GM12872 (cell line): ENCODE data around the gene CD1E.

Experiments
- CTCF ChIP-seq: IDR thresholded peaks from 3 replicates; pipeline ENCODE4 v1.5.1; 2011; ENCODE audit warnings: low read depth, mild to moderate bottlenecking, low read length, moderate library complexity; ENCODE audit not compliant: insufficient read depth

The CD1E gene

DNA sequence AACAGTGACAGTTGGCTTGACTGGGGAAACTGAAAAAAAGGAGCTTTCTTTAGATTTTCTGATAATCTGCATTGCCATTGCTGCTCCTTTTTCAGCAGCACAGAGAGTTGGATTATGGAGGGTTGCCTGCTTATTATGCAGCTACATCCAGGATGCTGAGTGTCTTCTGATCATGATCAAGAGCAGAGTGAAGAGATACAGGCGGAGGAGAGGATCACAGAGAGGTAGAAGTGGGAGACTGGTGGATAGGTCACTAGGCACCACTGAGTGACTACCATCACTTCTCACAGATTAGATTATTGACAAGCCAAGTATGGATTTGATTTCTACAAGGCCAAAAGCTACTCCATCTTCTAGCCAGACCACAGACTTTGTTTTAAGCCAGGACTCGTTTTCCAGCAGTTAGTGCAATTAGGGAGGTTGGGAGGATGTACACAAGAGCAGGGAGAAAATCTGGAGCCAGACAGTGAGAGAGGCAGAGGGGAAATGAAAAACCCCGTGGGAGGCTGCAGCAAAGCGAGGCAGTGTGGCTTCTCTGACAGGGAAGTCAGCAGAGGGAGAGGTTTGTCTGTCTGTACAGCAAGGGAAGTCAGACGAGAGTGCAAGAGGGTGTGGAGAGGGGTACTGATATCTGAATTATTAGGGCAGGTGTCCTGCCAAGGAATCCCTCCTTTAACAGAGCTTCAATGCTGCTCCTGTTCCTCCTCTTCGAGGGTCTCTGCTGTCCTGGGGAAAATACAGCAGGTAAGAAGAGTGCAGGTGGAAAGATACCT lies at the start of gene CD1E:
TSS of gene CD1E (plus strand) at position 592 of the 773 bp plus-strand sequence. CDS start at position 687, 95 bp downstream.
- no peak for TF ChIP-seq CTCF

GRCh38 chr1:158310623-158311022 lies 43.1 kb upstream of the CD1E start:
- no peak for TF ChIP-seq CTCF

DNA sequence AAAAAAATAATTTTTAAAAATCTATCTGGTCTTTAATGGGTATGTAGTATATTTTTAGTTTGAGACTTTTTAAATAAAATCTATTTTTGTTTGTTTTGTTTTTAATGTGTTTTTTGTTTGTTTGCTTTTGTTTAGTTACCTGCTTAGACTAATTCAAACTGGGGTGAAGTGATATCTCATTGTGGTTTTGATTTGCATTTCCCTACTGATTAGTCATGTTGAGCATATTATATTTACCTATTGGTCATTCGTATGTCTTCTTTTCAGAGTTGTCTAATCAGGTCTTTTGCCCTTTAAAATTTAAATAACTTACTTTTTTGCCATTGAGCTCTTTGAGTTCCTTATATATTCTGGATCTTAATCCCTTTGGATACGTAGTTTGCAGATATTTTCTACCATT lies 42.6 kb upstream of the CD1E start:
- no peak for TF ChIP-seq CTCF

DNA sequence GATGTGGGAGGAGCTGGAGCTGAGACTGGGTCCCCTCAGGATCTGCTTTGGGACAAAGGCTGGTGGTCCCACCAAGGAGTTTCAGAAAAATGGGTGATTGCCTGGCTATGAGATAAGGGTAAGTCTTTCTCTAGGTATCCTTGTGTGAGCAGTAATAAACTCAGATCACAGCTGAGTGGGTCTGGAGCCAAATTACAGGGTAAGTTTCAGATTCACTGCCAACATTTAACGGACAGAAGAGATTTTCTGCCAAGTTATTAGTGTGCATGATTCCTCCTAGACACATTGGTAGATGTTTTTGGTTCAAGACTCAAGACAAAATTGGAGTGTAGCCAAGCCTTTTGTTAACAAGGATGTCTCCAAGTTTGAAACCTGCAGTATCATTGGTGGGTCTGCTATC lies 29.8 kb upstream of the CD1E start:
- TF ChIP-seq CTCF, result no peak

DNA sequence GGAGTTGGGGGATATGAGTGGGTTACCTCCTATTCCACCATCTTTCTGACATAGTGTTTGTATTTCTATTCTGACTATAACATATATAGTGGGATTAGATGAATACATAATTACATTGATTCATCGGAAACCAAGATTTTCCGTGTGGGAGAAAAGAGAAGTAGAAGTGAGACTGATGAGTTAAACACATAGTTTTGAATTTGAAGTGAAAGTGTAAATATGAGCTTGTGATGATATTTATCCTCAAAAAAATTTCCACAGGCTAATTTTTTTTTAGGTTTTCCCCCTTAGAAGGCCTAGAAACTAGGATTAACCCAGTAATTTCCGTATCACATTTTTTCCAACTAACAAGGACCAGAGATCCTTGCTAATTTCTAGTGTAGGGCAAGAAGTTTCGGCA lies 29.3 kb upstream of the CD1E start:
- no peak for TF ChIP-seq CTCF

- TF ChIP-seq CTCF, result no peak
These were observed 26.2 kb upstream of the CD1E start for GRCh38 chr1:158327481-158327880.

GRCh38 chr1:158328426-158328825 lies 25.3 kb upstream of the CD1E start:
- TF ChIP-seq CTCF, result no peak

DNA sequence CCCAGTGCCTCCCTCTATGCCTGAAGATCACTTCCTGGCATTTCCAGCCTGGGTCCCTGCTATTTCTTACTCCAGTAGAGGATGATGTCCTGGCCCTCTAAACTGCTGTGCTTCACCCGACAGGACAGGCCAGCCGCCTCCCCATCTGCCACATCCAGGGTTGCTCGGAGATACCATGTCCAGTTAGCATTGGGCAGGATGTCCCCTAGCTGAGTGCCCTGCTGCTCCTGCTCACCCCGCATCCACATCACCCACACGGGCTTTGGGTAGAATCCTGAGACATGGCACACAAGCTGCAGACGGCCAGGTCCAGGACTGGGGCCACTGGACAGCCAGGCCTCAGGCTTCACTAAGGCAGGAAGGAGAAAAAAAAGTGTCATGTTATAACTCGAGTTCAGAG lies 24.4 kb upstream of the CD1E start:
- TF ChIP-seq CTCF, result no peak
